ENCODE measurements around the gene MISP.

MISP gene

DNA sequence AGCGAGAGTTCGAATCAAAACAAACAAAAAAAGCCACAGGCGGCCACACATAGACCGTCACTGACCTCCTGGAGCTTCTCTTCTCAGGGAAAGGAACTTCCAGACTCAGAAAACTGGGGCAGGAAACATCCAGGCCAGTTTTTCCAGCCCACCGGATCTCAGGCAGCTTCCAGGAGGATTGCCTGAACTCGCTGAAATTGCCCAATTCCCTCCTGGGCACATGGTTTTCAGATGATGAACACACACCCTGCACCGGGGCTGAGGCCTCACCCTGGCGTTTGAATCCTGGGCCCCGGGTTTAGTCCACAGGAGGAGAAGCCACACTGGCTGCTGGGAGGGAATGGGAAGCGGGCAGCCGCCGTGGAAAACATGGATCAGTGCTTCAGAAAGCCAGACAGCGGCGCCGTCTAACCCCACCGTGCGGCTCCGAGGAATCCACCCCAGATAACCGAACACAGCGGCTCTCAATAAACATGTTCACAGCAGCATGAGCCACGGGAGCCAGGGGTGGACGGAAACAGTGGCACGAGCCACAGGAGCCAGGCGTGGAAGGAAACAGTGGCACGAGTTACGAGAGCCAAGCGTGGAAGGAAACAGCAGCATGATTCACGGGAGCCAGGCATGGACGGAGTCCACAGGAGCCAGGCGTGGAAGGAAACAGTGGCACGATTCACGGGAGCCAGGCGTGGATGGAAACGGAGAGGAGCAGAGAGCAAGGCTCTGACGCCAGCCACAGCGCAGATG lies 28.2 kb downstream of the MISP start:
- DNase-seq: no peak

DNA sequence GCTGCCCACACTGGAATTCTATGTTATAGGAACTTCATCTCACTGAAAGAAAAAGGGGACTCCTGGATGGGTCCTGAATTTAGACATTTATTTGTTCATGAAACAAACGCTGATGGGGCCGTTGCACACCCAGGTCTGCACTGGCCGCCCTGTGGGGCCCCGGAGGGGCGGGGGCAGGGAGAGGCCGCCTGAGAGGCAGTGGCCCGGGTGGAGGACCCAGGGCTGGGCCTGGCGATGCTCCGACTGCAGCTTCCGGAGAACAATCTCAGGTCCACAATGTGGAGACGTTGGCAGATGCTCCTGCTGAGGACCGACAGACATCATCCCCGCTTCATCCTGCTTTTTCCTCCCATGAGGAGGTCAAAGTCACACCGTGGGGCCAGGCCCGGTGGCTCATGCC lies 30.0 kb downstream of the MISP start:
- no peak for DNase-seq

DNA sequence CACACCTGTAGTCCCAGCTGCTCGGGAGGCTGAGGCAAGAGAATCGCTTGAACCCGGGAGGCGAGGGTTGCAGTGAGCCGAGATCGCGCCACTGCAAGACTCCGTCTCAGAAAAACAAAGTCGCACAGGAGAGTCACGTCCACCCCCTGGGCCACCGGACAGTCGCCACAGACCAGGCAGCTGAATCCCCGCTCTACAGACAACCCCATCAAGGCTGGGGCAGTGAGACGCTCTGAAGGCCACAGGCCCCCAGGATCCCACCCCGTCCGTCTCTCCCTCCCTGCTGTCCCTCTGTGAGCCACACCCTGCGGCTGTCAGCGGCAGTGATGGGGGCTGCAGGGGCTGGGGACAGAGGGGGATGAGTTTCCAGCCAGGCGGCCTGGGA lies 30.9 kb downstream of the MISP start:
- no peak for DNase-seq

DNA sequence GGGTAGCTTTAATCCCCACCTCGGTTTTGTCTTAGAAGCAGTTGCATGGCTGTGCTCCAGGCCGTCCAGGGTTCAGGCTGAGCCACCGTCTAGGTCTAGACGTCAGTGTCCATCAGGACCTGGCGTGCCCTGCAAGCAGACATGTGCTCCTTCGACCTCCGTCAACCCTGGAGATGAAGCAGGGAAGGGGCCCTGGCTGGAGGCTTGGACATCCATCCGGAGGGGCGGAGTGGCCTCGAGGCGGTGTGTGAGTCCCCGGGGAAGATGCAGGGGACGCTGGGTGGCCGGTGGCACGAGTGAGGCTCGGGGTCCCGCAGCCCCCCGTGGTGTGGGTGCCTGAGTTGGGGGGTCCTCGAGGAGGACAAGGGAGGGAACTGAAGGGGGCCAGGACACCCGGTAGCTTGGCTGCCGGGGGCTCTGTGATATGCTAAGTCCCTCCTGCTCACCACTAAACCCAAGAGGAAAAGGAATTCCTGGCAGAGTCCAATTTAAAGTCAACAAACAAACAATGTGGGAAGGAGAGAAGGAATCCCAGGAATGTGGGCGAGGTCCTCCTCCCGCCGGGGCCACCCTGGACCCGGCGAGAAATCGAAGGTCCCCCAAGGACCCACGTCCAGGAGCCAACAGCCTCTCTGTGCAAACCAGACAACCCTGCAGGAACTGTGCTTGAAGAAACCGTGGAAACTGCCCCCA lies 31.4 kb downstream of the MISP start:
- no peak for DNase-seq

DNA sequence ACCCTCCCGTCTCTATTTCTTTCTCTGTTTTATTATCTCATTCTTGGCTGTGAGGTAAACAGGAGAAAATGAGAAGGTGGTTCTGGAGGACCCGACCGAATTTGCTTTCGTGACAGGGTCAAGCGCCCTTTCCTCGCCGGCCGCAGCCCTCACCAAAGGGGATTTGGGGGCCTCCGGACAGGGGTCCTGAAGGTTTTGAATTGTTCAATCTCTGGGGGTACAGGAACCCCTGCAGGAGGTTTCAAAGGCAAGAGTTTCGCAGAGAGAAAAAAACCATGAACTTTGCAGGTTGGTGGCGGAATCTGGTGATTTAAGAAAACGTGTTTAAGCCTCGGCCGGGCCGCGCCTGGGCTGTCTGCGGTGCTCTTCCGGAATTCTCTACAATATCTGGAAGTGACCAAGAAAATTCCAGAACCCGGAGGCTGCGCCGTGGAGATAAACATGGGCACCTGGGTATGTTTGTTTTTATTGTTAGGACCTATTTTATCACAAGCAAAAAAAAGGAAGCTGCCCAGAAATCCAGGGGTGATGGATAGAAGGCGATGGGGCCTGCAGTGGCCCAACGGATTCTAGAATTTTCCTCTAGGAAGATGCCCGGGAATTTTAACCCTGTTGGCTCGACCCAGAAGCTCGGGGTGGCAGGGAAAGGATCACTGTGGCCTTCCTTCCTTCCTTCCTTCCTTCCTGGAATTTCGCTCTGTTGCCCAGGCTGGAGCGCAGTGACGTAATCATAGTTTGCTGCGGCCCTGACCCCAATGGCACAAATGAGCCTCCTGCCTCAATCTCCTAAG lies 32.2 kb downstream of the MISP start:
- DNase-seq: no peak

DNA sequence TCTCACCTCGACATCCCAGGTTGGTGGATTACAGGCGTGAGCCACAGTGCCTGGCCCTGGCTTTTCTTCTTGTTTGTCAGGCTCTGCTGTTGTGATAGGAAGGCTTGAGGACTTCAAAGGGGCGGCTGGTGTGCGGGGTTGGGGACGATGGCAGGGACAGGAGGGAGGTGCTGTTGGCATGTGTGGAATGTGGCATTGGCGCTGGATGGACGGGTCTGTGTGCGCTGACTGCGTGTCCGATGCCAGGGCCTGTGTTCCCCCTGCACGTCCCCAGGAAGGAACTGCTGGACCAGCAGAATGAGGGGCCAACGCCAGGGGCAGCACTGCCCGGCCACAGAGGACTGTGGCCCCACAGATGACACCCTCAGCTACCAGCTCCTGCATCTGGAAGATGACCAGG lies 33.6 kb downstream of the MISP start:
- DNase-seq: no peak

DNA sequence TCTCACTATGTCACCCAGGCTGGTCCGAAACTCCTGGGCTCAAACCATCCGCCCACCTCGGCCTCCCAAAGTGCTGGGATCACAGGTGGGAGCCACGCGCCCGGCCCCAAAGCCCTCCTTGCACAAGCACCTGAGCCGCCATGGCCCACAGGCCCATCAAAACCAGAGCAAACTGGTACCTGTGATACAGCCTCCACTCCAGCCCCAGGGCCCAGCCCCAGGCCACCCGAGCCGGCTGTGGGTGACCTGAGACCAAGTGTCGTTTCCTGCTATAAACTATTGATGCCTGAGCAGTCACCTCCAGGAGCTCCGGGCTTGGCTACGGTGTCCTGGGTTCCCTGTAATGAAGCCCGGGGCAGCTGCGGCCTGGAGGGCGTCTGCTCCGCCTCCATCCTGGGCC lies 36.6 kb downstream of the MISP start:
- DNase-seq: no peak

DNA sequence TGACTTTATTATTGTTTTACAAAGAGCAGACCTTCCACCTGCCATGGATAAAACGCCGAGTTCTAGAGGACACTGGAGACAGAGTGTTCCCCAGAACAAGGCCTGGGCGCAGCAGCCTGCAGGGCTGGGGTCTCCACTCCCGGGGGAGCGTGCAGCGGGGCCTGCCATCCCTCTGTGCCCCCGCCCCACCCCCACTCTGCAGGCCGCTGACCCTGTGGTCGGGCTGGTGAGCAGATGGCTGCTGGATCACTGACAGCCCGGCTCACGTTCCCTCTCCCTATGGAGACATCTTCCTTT lies 37.7 kb downstream of the MISP start:
- no peak for DNase-seq

DNA sequence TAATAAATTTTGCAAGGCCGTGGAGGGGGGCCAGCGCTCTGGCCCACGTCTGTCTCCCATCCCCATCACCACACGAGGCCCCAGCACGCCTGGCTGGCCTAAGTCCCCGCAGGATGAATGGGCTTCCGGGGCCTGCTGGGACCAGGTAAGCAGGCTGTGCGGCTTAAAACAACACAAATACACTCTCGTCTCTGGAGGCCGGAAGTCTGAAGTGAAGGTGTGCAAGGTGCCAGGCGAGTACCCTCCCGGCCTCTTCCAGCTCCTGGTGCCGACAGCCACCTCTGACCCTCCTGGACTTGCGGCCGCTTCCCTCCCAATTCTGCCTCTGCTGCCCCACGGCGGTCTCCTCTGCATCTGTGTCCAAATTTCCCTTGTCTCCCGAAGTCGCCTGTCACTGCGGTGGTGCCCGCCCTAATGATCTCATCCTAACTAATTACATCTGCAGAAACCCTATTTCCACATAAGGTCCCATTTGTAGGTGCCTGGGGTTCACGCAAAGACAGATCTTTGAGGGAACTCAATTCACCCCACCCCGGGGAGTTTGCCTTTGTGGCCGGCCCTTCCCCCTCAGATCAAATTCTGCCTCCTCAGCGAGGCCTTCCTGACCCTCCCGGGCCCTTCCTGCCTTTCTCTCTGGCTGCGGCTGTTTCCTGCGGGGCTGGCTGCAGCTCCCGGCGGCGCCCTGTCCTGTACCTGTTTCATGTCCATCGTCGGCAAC lies 38.2 kb downstream of the MISP start:
- DNase-seq: no peak

DNA sequence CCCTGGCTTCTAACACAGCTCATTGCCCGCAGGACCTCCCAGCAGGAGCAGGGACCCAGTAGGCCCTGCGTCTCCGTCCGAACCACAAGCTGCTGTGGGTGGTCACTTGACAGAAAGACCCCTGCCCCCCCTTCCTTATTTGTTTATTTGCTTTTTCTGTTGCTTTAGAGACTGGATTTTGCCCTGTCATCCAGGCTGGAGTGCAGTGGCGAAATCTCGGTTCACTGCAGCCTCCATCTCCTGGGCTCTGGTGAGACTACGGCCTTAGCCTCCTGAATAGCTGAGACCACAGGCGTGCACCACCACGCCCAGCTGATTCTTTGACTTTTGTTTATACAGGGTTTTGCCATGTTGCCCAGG lies 38.8 kb downstream of the MISP start:
- no peak for DNase-seq

DNA sequence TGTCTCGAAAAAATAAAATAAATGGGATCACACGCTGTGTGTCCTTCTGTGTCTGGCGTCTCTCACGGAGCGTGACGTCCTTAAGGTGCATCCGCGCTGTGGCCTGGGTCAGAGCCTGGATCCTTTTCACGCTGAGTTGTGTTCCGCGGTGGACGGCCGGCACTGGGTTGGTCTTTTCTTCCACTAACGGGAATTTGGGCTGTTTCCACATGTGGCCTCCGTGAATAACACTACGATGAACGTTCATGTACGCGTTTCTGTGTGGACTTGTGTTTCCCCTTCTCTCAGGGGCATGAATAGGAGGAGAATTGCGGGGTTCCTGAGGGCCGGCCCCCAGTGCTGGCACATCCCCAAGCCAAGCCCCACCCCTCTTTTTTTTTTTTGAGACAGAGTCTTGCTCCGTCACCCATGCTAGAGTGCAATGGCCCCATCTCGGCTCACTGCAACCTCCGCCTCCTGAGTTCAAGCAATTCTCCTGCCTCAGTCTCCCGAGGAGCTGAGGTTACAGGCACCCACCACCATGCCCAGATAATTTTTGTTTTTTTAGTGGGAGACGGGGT lies 40.2 kb downstream of the MISP start:
- no peak for DNase-seq

DNA sequence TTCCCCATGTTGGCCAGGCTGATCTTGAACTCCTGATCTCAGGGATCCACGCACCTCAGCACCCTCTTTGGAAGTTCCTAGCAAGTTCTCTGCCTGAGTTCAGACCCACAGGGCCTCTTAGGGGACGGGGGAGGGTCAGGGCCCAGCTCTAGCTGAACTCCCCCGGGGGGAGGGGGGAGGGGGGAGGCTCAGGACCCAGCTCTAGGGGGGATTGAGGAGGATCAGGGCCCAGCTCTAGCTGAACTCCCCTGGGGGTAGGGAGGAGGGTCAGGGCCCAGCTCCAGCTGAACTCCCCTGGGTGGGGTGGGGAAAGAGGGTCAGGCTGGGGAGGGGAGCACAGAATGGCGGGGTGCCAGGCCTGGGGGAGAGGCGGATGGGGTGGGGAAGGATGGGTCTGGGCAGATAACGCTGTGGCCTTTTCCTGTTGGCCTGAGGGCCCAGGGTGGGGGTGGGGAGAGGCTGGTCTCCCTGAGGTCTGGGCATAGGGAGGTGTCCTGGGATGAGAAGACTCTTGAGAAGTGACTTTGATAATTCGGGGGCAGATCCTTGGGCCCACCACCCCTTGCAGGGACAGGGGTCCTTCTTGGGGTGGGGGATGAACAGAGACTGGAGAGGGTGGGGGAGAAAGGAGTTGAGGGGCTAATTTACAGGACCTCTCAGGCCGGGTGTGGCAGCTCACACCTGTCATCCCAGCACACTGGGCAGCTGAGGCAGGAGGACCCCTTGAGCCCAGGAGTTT lies 40.8 kb downstream of the MISP start:
- no peak for DNase-seq

DNA sequence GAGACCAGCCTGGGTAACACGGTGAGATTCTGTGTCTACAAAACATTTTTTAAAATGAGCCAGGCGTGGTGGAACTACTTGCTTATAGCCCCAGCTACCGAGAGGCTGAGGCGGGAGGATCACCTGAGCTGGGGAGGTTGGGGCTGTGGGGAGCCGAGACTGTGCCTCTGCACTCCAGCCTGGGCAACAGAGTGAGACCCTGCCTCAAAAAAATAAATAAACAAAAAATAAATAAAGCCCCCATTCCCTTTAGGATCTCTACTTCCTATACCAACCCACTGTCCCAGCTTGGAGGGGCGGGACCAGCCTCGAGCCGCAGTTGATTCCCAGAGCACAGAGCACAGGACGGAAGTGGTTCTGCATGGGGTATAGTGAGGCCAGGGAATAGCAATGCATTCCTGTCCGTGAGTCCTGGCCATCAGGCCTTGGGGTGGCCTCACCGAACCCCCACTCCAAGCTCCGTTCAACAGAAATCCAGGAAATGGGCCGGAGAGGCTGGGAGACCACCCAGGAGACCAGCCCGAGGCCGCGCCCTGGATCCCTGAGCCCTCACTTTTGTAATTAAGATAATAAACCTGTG lies 41.5 kb downstream of the MISP start:
- DNase-seq: no peak

DNA sequence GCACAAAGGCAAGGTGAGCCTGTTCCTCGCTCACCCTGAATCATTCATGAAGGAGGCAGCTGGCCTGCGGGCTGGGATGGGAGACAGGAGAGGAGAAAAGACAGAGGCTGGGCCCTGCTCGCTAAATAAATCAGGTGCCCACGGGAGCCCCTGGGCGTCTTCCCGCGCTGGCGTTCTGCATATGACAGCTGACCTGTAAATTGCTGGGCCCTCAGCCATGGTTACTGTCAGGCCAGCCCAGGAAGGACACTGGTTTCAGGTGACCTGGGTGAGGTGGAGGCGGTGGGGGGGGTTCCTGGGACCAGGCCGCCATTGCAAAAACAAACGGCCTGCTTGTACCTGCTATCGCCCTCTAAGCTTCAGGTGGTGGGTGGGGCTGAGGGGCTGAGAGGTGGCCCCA lies 42.9 kb downstream of the MISP start:
- no peak for DNase-seq

DNA sequence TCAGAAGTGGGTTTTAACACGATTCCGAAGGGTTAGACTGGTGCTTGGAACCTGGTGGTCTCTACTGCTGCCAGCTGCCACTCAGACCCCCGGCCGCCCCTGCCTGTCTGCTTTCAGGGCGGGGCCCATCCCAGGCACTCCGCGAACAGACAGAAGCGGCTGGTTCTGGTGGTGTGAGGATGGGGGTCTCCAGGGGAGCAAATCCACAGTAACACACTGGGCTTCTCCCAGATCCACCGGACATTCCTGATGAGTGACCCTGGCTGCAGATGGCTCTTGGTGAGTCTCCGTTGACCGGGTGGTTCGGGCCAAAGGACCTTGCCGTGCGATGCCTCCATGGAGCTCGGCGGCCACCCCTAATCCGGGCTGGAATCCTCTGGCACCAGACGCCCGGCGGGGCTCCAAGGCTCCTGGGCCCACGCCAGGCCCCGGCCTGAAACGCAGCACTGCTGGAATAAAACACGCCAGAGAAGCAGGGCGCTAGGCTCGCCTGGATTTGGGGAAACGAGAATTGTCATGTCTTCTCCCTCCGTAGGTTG lies 44.2 kb downstream of the MISP start:
- DNase-seq: no peak

DNA sequence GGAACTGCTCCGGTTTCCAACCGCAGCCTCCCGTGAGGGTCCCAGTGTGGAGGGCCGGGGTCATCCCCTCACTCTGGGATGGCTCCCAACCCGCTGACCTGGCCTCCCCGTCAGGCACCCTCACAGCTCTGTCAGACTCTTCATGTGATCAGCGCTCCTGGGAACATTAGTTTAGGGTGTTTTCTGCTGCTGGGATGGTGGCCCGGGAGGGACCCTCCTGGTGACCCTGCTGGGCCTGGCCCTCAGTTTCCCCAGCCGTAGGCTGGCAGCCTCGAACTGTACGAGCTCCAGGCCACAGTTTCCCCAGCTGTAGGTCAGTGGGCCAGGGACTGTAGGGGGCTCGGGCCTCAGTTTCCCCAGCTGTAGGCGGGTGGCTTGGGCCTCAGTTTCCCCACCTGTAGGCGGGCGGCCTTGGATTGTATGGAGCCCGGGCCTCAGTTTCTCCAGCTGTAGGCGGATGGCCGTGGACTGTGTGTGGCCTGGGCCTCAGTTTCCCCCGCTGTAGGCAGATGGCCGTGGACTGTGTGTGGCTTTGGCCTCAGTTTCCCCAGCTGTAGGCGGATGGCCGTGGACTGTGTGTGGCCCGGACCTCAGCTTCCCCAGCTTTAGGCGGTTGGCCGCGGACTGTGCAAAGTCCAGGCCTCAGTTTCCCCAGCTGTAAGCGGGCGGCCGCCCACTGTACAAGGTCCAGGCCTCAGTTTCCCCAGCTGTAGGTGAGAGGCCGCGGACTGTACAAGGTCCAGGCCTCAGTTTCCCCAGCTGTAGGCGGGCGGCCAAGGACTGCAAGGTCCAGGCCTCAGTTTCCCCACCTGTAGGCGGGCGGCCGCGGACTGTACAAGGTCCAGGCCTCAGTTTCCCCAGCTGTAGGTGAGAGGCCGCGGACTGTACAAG lies 45.0 kb downstream of the MISP start:
- DNase-seq: no peak

DNA sequence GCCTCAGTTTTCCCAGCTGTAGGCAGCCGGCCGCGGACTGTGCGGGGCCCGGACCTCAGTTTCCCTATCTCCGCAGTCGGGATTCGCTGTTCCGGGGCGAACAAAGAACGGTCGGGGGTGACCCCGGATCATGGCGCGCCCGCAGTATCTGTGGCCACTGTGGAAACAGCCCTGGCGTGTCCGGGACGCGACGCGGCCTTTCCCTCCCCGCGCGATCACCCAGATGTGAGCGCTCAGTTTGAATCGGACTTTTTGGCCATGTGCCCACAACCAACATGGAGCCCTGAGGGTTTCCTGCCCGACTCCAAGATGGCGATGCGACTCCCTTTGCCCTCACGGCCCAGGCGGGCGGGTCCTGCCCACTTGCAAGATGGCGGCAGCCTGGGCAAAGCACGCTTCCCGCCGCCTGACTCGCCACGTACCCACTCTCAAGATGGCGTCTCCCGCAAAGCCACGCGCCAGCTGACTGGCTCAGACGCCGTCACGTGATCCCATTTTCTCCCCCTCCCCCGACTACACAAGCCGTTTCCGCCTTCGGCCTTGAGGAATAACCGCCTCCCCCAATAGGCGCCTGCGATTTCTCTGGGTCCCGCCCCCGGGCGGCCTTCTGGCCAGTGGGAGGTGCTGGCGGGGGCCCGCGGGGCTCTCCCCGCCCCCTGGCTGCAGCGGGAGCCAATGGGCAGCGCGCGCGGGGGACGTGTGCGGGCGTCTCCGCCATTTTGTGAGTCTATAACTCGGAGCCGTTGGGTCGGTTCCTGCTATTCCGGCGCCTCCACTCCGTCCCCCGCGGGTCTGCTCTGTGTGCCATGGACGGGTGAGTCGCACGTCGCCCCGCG lies 46.0 kb downstream of the MISP start, which contains the start of gene PTBP1:
Gene PTBP1, plus strand, starts transcription at position 761 of the 836 bp plus-strand sequence. Its CDS starts 46 bp downstream, at position 807.
- peak; percentile 96 for DNase-seq

DNA sequence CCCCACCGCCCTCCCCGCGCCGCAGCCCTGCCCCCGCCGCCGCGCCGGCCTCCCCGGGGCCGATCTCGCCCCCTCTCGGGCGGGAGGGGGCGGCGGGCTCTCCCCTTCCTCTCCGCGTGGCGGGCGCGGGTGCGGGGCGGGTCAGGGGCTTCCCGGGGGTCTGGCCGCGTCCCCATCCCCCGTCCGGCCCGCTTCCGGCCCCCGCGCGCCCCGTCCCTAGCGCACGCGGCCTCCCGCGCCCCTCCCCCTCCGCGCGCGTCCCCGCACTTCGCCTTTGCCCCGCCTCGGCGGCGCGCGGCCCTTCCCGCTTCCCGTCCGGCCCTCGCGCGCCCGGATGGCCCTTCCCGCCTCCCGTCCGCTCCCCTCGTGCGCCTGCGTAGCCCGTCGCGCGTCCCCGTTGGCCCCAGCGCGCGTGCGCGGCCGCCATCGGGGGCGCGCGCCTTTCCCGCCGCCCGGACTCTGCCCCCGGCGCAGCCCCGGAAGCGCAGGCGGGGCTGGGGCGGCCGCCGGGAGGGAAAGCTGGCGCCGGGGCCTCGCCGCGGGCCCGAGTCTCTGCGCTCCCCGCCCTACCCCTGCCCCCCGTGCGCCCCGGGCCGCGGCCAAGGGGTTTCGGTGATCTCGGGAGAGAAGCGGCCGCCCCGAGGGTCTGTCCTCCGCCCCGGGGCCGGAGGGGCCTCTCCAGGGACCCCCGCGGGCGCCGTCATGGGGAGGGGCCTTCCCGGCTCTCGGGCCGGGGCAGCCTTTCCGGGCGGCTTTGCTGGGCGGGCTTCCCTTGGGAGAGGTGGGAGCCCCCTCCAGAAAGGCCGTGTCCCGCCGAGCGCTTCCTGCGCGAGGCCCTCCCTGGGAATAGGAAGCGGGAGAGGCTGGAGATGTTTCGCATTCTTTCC lies 46.9 kb downstream of the MISP start:
- DNase-seq: peak; percentile 57
